Liver (tissue), 3 donors: Measurements from ENCODE around the gene SNN.

Experiments used
- ATF3 ChIP-seq: IDR thresholded peaks from 2 replicates; pipeline ENCODE4 v1.6.1; 2016; ENCODE audit warnings: antibody characterized with exemption
- CTCF ChIP-seq: fragments of 150-350 bp; IDR thresholded peaks from 2 replicates; pipeline ENCODE4 v1.5.1; 2017; ENCODE audit warnings: improper control_type of control experiment, low read depth, low read length; ENCODE audit not compliant: missing input control
- EGR1 ChIP-seq, 2 donors: IDR thresholded peaks; 2 replicates each; pipeline ENCODE4 v1.6.1; 2016 to 2018; ENCODE audit warnings: antibody characterized with exemption in 2 of 2, low read depth in 2 of 2
- GABPA ChIP-seq, 2 donors: IDR thresholded peaks in 1 of 2; conservative IDR thresholded peaks in 1 of 2; 2 replicates each; pipeline ENCODE4 v1.6.1; 2016; ENCODE audit warnings: antibody characterized with exemption in 2 of 2, mild to moderate bottlenecking in 1 of 2, moderate library complexity in 1 of 2
- HNF4G ChIP-seq: IDR thresholded peaks from 2 replicates; pipeline ENCODE4 v1.6.1; 2016; ENCODE audit warnings: antibody characterized with exemption
- JUND ChIP-seq, 2 donors: IDR thresholded peaks; 2 replicates each; pipeline ENCODE4 v1.6.1; 2016; ENCODE audit warnings: antibody characterized with exemption in 2 of 2
- MAX ChIP-seq: IDR thresholded peaks from 2 replicates; pipeline ENCODE4 v1.6.1; 2016; ENCODE audit warnings: antibody characterized with exemption
- RAD21 ChIP-seq, 2 donors: IDR thresholded peaks; 2 replicates each; pipeline ENCODE4 v1.6.1; 2016; ENCODE audit warnings: antibody characterized with exemption in 2 of 2, mild to moderate bottlenecking in 2 of 2
- REST ChIP-seq: IDR thresholded peaks from 2 replicates; pipeline ENCODE4 v1.6.1; 2016; ENCODE audit warnings: antibody characterized with exemption, mild to moderate bottlenecking
- SP1 ChIP-seq: IDR thresholded peaks from 2 replicates; pipeline ENCODE4 v1.6.1; 2018; ENCODE audit warnings: antibody characterized with exemption, mild to moderate bottlenecking
- TAF1 ChIP-seq: conservative IDR thresholded peaks from 2 replicates; pipeline ENCODE4 v1.6.1; 2016; ENCODE audit warnings: antibody characterized with exemption, mild to moderate bottlenecking
- donor health status: healthy.
- donor health status: healthy.

- TF ChIP-seq CTCF = no peak
- TF ChIP-seq RAD21 (IDR thresholded peaks at IDR 0.05) = peak; percentile 16 to 28
- no peak for TF ChIP-seq TAF1
- no peak for TF ChIP-seq ATF3
- TF ChIP-seq REST = peak; percentile 20
- no peak for TF ChIP-seq MAX
- TF ChIP-seq EGR1 (IDR thresholded peaks at IDR 0.05; ENCODE audit: low read depth in 2 of 2) = no peak
- no peak for TF ChIP-seq SP1
- peak in 1 of 2 donors; percentile 68 for TF ChIP-seq JUND (IDR thresholded peaks at IDR 0.05)
- peak in 1 of 2 donors; percentile 35 for TF ChIP-seq GABPA (IDR thresholded peaks at IDR 0.05 in 1 of 2, conservative IDR thresholded peaks at IDR 0.05 in 1 of 2)
- TF ChIP-seq HNF4G = no peak
These were observed 32.2 kb downstream of the SNN start for GRCh38 chr16:11700264-11701029.
